Measurements from ENCODE around the gene TPM4. TPM values are rescaled to one million over a fixed set of nuclear protein-coding genes. Genes with fewer than 3 reads are reported as not detected.
A peak's percentile ranks its signal among the peaks of the same experiment; 100 is the strongest.

TPM4 gene
- total RNA-seq, 1 donor from 2014 or later, result 275 TPM

GRCh38 chr19:16125737-16126495 is 49.6 kb downstream of the TPM4 start:
- Mint-ChIP-seq H3K27me3 (no peaks in the 10 kb centered on the region), H3K4me1 (ENCODE audit: low read depth) (no peaks in the 10 kb centered on the region), H3K4me3 (ENCODE audit: low read depth) (no peak overlapping the region), H3K36me3 (ENCODE audit: insufficient read depth) (peaks cover 21% of the 10 kb centered on the region), H3K9me3 (ENCODE audit: low read depth) (no peaks in the 10 kb centered on the region), H3K27ac (peak overlapping the region; percentile 64)
- no peak for TF ChIP-seq CTCF (IDR thresholded peaks at IDR 0.05; ENCODE audit: unreplicated experiment)
- no peak for DNase-seq (ENCODE audit: low spot score, unreplicated experiment)

- H3K27ac Mint-ChIP-seq, result no peak overlapping the region
- peaks cover 29% of the 10 kb centered on the region for H3K36me3 Mint-ChIP-seq (ENCODE audit: insufficient read depth)
- H3K9me3 Mint-ChIP-seq (ENCODE audit: low read depth), result peaks cover 9% of the 10 kb centered on the region
- H3K4me3 Mint-ChIP-seq (ENCODE audit: low read depth), result no peak overlapping the region
- DNase-seq (ENCODE audit: low spot score, unreplicated experiment), result no peak
- no peaks in the 10 kb centered on the region for H3K27me3 Mint-ChIP-seq
- H3K4me1 Mint-ChIP-seq (ENCODE audit: low read depth), result no peaks in the 10 kb centered on the region
- TF ChIP-seq CTCF (IDR thresholded peaks at IDR 0.05; ENCODE audit: unreplicated experiment), result no peak
These were observed 50.8 kb downstream of the TPM4 start for GRCh38 chr19:16127080-16127479.

GRCh38 chr19:16127776-16128371 is 51.6 kb downstream of the TPM4 start:
- H3K27ac Mint-ChIP-seq, result no peak overlapping the region
- peaks cover 9% of the 10 kb centered on the region for H3K9me3 Mint-ChIP-seq (ENCODE audit: low read depth)
- no peak for DNase-seq (ENCODE audit: low spot score, unreplicated experiment)
- no peak overlapping the region for H3K4me3 Mint-ChIP-seq (ENCODE audit: low read depth)
- TF ChIP-seq CTCF (IDR thresholded peaks at IDR 0.05; ENCODE audit: unreplicated experiment), result no peak
- H3K27me3 Mint-ChIP-seq, result no peaks in the 10 kb centered on the region
- H3K36me3 Mint-ChIP-seq (ENCODE audit: insufficient read depth), result peaks cover 36% of the 10 kb centered on the region
- no peaks in the 10 kb centered on the region for H3K4me1 Mint-ChIP-seq (ENCODE audit: low read depth)

DNA sequence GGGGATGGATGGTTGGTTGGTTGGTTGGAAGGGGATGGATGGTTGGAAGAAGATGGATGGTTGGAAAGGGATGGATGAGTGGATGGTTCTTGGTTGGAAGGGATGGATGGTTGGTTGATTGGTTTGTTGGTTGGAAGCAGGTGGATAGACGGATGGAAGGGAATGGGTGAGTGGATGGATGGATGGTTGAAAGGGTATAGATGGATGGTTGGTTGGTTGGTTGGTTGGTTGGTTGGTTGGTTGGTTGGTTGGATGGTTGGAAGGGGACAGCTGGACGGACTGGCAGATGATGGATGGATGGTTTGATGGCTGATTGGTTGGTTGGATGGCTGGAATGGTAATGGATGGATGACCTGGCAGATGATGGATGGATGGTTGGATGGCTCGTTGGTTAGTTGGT is 55.4 kb downstream of the TPM4 start:
- no peak overlapping the region for H3K27ac Mint-ChIP-seq
- H3K4me1 Mint-ChIP-seq (ENCODE audit: low read depth), result no peaks in the 10 kb centered on the region
- TF ChIP-seq CTCF (IDR thresholded peaks at IDR 0.05; ENCODE audit: unreplicated experiment), result no peak
- no peak for DNase-seq (ENCODE audit: low spot score, unreplicated experiment)
- H3K9me3 Mint-ChIP-seq (ENCODE audit: low read depth), result peaks cover 9% of the 10 kb centered on the region
- no peak overlapping the region for H3K4me3 Mint-ChIP-seq (ENCODE audit: low read depth)
- peaks cover 47% of the 10 kb centered on the region for H3K36me3 Mint-ChIP-seq (ENCODE audit: insufficient read depth)
- H3K27me3 Mint-ChIP-seq, result no peaks in the 10 kb centered on the region

DNA sequence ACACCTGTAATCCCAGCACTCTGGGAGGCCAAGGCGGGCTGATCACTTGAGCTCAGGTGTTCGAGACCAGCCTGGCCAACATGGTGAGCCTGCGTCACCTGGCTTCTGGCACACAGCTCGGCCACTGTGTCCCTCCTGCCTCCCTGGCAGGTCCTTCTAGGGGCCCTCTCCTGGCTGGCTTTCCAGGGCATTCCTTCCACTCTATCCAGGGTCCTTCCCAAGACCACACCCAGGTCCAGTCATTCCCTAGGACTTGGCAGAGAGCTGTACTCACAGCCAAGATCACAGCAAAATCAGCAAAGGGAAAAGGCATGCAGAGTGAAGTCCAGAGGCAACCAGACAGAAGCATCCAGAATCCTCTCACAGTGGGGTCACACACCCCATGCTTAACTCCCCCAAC is 57.5 kb downstream of the TPM4 start:
- H3K9me3 Mint-ChIP-seq (ENCODE audit: low read depth), result peaks cover 9% of the 10 kb centered on the region
- no peaks in the 10 kb centered on the region for H3K27me3 Mint-ChIP-seq
- peaks cover 41% of the 10 kb centered on the region for H3K36me3 Mint-ChIP-seq (ENCODE audit: insufficient read depth)
- TF ChIP-seq CTCF (IDR thresholded peaks at IDR 0.05; ENCODE audit: unreplicated experiment), result no peak
- DNase-seq (ENCODE audit: low spot score, unreplicated experiment), result no peak
- no peak overlapping the region for H3K27ac Mint-ChIP-seq
- H3K4me1 Mint-ChIP-seq (ENCODE audit: low read depth), result no peaks in the 10 kb centered on the region
- no peak overlapping the region for H3K4me3 Mint-ChIP-seq (ENCODE audit: low read depth)
